ELF-1 (cell line): ENCODE measurements around the gene ASB2.

Source experiments
- DNase-seq: peaks from one replicate; pipeline ENCODE4 v3.0.0-alpha.2; 2016; ENCODE audit warnings: low read depth, low spot score

ASB2 gene

GRCh38 chr14:93981316-93982229 is 5.2 kb upstream of the ASB2 start:
- no peak for DNase-seq

- no peak for DNase-seq
Observed at GRCh38 chr14:93980456-93981201, 4.3 kb upstream of the ASB2 start.

GRCh38 chr14:93978735-93979134 is 2.4 kb upstream of the ASB2 start:
- DNase-seq: no peak

- DNase-seq: no peak
Observed at GRCh38 chr14:93977790-93978581, 1.6 kb upstream of the ASB2 start.

GRCh38 chr14:93977171-93977570 is 801 bp upstream of the ASB2 start:
- DNase-seq: no peak

GRCh38 chr14:93975791-93976476 is 436 bp downstream of the ASB2 start:
- no peak for DNase-seq

- DNase-seq: no peak
Observed at GRCh38 chr14:93974833-93975232, 1.5 kb downstream of the ASB2 start.

- no peak for DNase-seq
Observed at GRCh38 chr14:93974299-93974698, 2.1 kb downstream of the ASB2 start.

GRCh38 chr14:93973607-93974006 is 2.8 kb downstream of the ASB2 start:
- no peak for DNase-seq

- DNase-seq: no peak
Observed at GRCh38 chr14:93972618-93973205, 3.7 kb downstream of the ASB2 start.

GRCh38 chr14:93971635-93972027 is 4.7 kb downstream of the ASB2 start:
- DNase-seq: no peak

- no peak for DNase-seq
Observed at GRCh38 chr14:93970965-93971634, 5.3 kb downstream of the ASB2 start.

GRCh38 chr14:93970585-93970964 is 5.8 kb downstream of the ASB2 start:
- DNase-seq: no peak

GRCh38 chr14:93969082-93969828 is 7.1 kb downstream of the ASB2 start:
- DNase-seq: no peak

- no peak for DNase-seq
Observed at GRCh38 chr14:93967637-93968250, 8.6 kb downstream of the ASB2 start.

GRCh38 chr14:93965946-93966474 is 10.4 kb downstream of the ASB2 start:
- no peak for DNase-seq

GRCh38 chr14:93965287-93965821 is 11.0 kb downstream of the ASB2 start:
- DNase-seq: no peak

- DNase-seq: no peak
Observed at GRCh38 chr14:93964820-93965286, 11.5 kb downstream of the ASB2 start.

GRCh38 chr14:93964281-93964680 is 12.1 kb downstream of the ASB2 start:
- no peak for DNase-seq
